ENCODE measurements around the gene HPSE2.

DNA sequence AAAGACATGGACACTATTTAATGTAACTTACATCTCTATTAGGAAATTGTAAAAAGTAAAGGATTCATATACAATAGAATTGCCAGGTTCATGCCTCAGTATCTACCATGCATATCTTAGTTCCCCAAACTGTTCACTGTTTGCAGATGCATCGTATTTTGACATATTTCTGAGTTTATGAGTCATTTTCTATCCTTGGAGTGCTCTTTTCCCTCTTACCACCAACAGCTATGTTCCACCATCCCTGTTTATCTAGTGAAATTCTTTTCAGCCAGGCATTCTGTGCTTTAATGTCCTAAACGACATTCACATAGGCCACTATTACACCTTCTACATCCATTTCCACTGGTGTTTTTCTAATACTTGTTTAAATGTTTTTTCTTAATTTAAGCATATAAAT is 649.6 kb downstream of the HPSE2 start:
- TF ChIP-seq, protein P1, sequence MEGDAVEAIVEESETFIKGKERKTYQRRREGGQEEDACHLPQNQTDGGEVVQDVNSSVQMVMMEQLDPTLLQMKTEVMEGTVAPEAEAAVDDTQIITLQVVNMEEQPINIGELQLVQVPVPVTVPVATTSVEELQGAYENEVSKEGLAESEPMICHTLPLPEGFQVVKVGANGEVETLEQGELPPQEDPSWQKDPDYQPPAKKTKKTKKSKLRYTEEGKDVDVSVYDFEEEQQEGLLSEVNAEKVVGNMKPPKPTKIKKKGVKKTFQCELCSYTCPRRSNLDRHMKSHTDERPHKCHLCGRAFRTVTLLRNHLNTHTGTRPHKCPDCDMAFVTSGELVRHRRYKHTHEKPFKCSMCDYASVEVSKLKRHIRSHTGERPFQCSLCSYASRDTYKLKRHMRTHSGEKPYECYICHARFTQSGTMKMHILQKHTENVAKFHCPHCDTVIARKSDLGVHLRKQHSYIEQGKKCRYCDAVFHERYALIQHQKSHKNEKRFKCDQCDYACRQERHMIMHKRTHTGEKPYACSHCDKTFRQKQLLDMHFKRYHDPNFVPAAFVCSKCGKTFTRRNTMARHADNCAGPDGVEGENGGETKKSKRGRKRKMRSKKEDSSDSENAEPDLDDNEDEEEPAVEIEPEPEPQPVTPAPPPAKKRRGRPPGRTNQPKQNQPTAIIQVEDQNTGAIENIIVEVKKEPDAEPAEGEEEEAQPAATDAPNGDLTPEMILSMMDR (IDR thresholded peaks at IDR 0.05) = no peak
- no peak for TF ChIP-seq POLR2A (IDR thresholded peaks at IDR 0.05)
